GM21526 (cell line): ENCODE results near the gene GALNT12.

Source experiments
- ATAC-seq: cut with Tn5 transposase; IDR thresholded peaks from one replicate; pipeline ENCODE4 v1.9.1; 2021; ENCODE audit warnings: moderate library complexity; ENCODE audit not compliant: unreplicated experiment, low FRiP score

Gene GALNT12

DNA sequence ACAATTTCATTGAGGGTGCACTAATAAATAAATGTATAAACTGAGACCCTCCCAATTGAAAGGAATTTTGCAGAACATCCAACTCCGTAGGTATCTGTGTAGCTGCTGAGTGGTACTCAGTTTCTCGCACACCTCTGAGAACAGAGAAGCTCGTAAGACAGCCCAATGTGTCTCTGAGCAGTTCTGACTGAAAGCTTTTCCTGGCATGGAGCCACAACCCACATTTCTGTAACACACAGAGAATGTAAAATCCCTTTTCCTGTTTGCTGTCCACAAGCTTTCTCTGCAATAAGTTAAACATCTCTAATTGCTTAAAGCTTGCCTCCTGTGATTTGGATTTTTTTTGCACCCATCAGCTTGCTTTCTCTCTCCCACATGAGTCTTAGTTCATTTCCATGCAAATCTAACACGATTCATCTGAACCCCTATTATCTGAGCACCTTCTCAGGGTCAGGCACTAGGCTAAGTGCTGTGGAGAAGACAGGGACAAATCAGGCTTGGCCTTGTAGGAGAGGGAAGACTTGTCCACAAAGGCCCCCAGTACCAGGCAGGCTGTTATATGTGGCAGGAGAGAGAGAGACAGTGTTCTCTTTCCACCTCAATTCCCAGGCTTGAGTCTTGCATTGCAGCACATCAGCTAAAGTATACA lies 92.1 kb downstream of the GALNT12 start:
- ATAC-seq, result no peak
